BLaER1 (cell line): ENCODE data around the gene OPCML.

Source experiments
- H3K27ac ChIP-seq: shearing (Covaris generic); formaldehyde crosslinking; 2 replicates; pipeline ENCODE4 v1.8.1; 2022
- H3K27me3 ChIP-seq: shearing (Covaris generic); formaldehyde crosslinking; 2 replicates; pipeline ENCODE4 v1.8.1; 2022
- H3K36me3 ChIP-seq: shearing (Covaris generic); formaldehyde crosslinking; 2 replicates; pipeline ENCODE4 v1.8.1; 2022
- H3K4me1 ChIP-seq: shearing (Covaris generic); formaldehyde crosslinking; 2 replicates; pipeline ENCODE4 v1.8.1; 2022
- H3K4me2 ChIP-seq: shearing (Covaris generic); formaldehyde crosslinking; 2 replicates; pipeline ENCODE4 v1.8.1; 2022
- H3K4me3 ChIP-seq: shearing (Covaris generic); formaldehyde crosslinking; 2 replicates; pipeline ENCODE4 v1.8.1; 2022
- H3K9ac ChIP-seq: shearing (Covaris generic); formaldehyde crosslinking; 2 replicates; pipeline ENCODE4 v1.8.1; 2022
- H3K9me3 ChIP-seq: shearing (Covaris generic); formaldehyde crosslinking; 2 replicates; pipeline ENCODE4 v1.8.1; 2022
- H4K20me1 ChIP-seq: shearing (Covaris generic); formaldehyde crosslinking; 2 replicates; pipeline ENCODE4 v1.8.1; 2022
- Cebpa-rat ChIP-seq: shearing (Covaris generic); IDR thresholded peaks from 2 replicates; pipeline ENCODE4 v1.8.1; 2022

OPCML gene

GRCh38 chr11:133326332-133326731 is 206.0 kb downstream of the OPCML start:
- no peak overlapping the region for H3K4me3 ChIP-seq
- H3K36me3 ChIP-seq = no peaks in the 10 kb centered on the region
- H3K27ac ChIP-seq = no peak overlapping the region
- no peaks in the 10 kb centered on the region for H3K4me1 ChIP-seq
- H3K9me3 ChIP-seq = no peaks in the 10 kb centered on the region
- H4K20me1 ChIP-seq = no peaks in the 10 kb centered on the region
- H3K9ac ChIP-seq = no peak overlapping the region
- no peak overlapping the region for H3K4me2 ChIP-seq
- no peak for TF ChIP-seq Cebpa-rat
- H3K27me3 ChIP-seq = no peaks in the 10 kb centered on the region

GRCh38 chr11:133325711-133326110 is 206.6 kb downstream of the OPCML start:
- Histone ChIP-seq H3K9ac (no peak overlapping the region), H3K4me1 (no peaks in the 10 kb centered on the region), H3K4me3 (no peak overlapping the region), H3K36me3 (no peaks in the 10 kb centered on the region), H4K20me1 (no peaks in the 10 kb centered on the region), H3K27me3 (no peaks in the 10 kb centered on the region), H3K27ac (no peak overlapping the region), H3K4me2 (no peak overlapping the region), H3K9me3 (no peaks in the 10 kb centered on the region)
- no peak for TF ChIP-seq Cebpa-rat

- H3K9ac ChIP-seq = no peak overlapping the region
- no peaks in the 10 kb centered on the region for H3K9me3 ChIP-seq
- no peaks in the 10 kb centered on the region for H3K27me3 ChIP-seq
- no peak for TF ChIP-seq Cebpa-rat
- H3K4me1 ChIP-seq = no peaks in the 10 kb centered on the region
- no peak overlapping the region for H3K4me3 ChIP-seq
- H4K20me1 ChIP-seq = no peaks in the 10 kb centered on the region
- no peak overlapping the region for H3K27ac ChIP-seq
- no peak overlapping the region for H3K4me2 ChIP-seq
- H3K36me3 ChIP-seq = no peaks in the 10 kb centered on the region
Measured at GRCh38 chr11:133323354-133323753, 208.9 kb downstream of the OPCML start.

- no peak for TF ChIP-seq Cebpa-rat
- Histone ChIP-seq H3K27ac (no peak overlapping the region), H4K20me1 (no peaks in the 10 kb centered on the region), H3K4me2 (no peak overlapping the region), H3K9ac (no peak overlapping the region), H3K9me3 (no peaks in the 10 kb centered on the region), H3K4me1 (no peaks in the 10 kb centered on the region), H3K27me3 (no peaks in the 10 kb centered on the region), H3K4me3 (no peak overlapping the region), H3K36me3 (no peaks in the 10 kb centered on the region)
Measured at GRCh38 chr11:133318221-133318620, 214.1 kb downstream of the OPCML start.

GRCh38 chr11:133311230-133311629 is 221.1 kb downstream of the OPCML start:
- H3K36me3 ChIP-seq = no peaks in the 10 kb centered on the region
- H3K27me3 ChIP-seq = no peaks in the 10 kb centered on the region
- no peak for TF ChIP-seq Cebpa-rat
- no peaks in the 10 kb centered on the region for H3K4me1 ChIP-seq
- H3K4me2 ChIP-seq = no peak overlapping the region
- no peak overlapping the region for H3K4me3 ChIP-seq
- no peaks in the 10 kb centered on the region for H4K20me1 ChIP-seq
- no peak overlapping the region for H3K27ac ChIP-seq
- no peaks in the 10 kb centered on the region for H3K9me3 ChIP-seq
- no peak overlapping the region for H3K9ac ChIP-seq

GRCh38 chr11:133306019-133306418 is 226.3 kb downstream of the OPCML start:
- TF ChIP-seq Cebpa-rat = no peak
- Histone ChIP-seq H3K9me3 (no peaks in the 10 kb centered on the region), H3K27me3 (no peaks in the 10 kb centered on the region), H3K4me2 (no peak overlapping the region), H3K4me3 (no peak overlapping the region), H3K4me1 (no peaks in the 10 kb centered on the region), H3K36me3 (no peaks in the 10 kb centered on the region), H4K20me1 (no peaks in the 10 kb centered on the region), H3K27ac (no peak overlapping the region), H3K9ac (no peak overlapping the region)

- no peaks in the 10 kb centered on the region for H4K20me1 ChIP-seq
- no peaks in the 10 kb centered on the region for H3K36me3 ChIP-seq
- no peaks in the 10 kb centered on the region for H3K4me1 ChIP-seq
- no peak for TF ChIP-seq Cebpa-rat
- no peaks in the 10 kb centered on the region for H3K9me3 ChIP-seq
- no peak overlapping the region for H3K4me2 ChIP-seq
- no peak overlapping the region for H3K4me3 ChIP-seq
- H3K27ac ChIP-seq = no peak overlapping the region
- H3K9ac ChIP-seq = no peak overlapping the region
- no peaks in the 10 kb centered on the region for H3K27me3 ChIP-seq
Measured at GRCh38 chr11:133305208-133305956, 226.9 kb downstream of the OPCML start.

- Histone ChIP-seq H3K9me3 (no peaks in the 10 kb centered on the region), H3K4me2 (no peak overlapping the region), H3K9ac (no peak overlapping the region), H3K4me1 (no peaks in the 10 kb centered on the region), H3K27me3 (no peaks in the 10 kb centered on the region), H4K20me1 (no peaks in the 10 kb centered on the region), H3K4me3 (no peak overlapping the region), H3K36me3 (no peaks in the 10 kb centered on the region), H3K27ac (no peak overlapping the region)
- TF ChIP-seq Cebpa-rat = no peak
Measured at GRCh38 chr11:133303262-133303661, 229.0 kb downstream of the OPCML start.

GRCh38 chr11:133302056-133302455 is 230.2 kb downstream of the OPCML start:
- Histone ChIP-seq H3K9ac (no peak overlapping the region), H3K4me2 (no peak overlapping the region), H3K27me3 (no peaks in the 10 kb centered on the region), H3K9me3 (no peaks in the 10 kb centered on the region), H3K27ac (no peak overlapping the region), H3K4me1 (no peaks in the 10 kb centered on the region), H3K4me3 (no peak overlapping the region), H4K20me1 (no peaks in the 10 kb centered on the region), H3K36me3 (no peaks in the 10 kb centered on the region)
- TF ChIP-seq Cebpa-rat = no peak

- Histone ChIP-seq H3K27ac (no peak overlapping the region), H3K36me3 (no peaks in the 10 kb centered on the region), H4K20me1 (no peaks in the 10 kb centered on the region), H3K9me3 (no peaks in the 10 kb centered on the region), H3K4me2 (no peak overlapping the region), H3K4me3 (no peak overlapping the region), H3K4me1 (no peaks in the 10 kb centered on the region), H3K27me3 (no peaks in the 10 kb centered on the region), H3K9ac (no peak overlapping the region)
- TF ChIP-seq Cebpa-rat = no peak
Measured at GRCh38 chr11:133300666-133301065, 231.6 kb downstream of the OPCML start.

- Histone ChIP-seq H3K27ac (no peak overlapping the region), H4K20me1 (no peaks in the 10 kb centered on the region), H3K4me3 (no peak overlapping the region), H3K4me2 (no peak overlapping the region), H3K36me3 (no peaks in the 10 kb centered on the region), H3K9ac (no peak overlapping the region), H3K4me1 (no peaks in the 10 kb centered on the region), H3K27me3 (no peaks in the 10 kb centered on the region), H3K9me3 (no peaks in the 10 kb centered on the region)
- TF ChIP-seq Cebpa-rat = no peak
Measured at GRCh38 chr11:133291780-133292179, 240.5 kb downstream of the OPCML start.
